Measurements from ENCODE around the gene MARF1. TPM values are rescaled to one million over a fixed set of nuclear protein-coding genes. Genes with fewer than 3 reads are reported as not detected.

Gene MARF1
- total RNA-seq, 1 experiment from 2014 or later, result 51.5 TPM

DNA sequence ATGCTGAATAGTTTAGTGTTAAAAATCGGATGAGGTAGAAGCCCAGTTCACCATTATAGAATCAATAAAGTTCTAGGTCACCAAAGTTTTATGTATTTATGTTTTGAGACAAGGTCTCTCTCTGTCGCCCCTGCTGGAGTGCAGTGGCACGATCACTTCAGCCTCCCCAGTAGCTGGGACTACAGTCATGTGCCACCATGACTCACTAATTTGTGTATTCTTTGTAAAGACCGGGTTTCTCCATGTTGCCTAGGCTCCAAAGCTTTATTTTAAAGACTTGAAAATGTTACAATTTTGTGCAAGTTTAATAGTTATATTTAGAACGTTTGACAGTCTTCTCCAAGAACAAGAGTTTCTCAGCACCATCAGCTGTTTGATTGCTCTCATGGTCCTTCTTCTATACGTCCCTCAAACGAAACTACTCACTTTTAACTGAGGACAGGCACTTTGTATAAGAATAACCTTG lies 39.2 kb upstream of the MARF1 start:
- intact Hi-C loops (cut with micrococcal nuclease; ENCODE audit: unreplicated experiment), result no loop called here
- H3K27ac ChIP-seq (ENCODE audit: low read length), result no peak overlapping the region
- no peak for TF ChIP-seq SIN3A (IDR thresholded peaks at IDR 0.05; ENCODE audit: borderline replicate concordance, insufficient read depth, low read depth, low read length)
- no peak for TF ChIP-seq TCF7L2 (IDR thresholded peaks at IDR 0.05; ENCODE audit: low read depth, low read length)
- TF ChIP-seq, protein P1, sequence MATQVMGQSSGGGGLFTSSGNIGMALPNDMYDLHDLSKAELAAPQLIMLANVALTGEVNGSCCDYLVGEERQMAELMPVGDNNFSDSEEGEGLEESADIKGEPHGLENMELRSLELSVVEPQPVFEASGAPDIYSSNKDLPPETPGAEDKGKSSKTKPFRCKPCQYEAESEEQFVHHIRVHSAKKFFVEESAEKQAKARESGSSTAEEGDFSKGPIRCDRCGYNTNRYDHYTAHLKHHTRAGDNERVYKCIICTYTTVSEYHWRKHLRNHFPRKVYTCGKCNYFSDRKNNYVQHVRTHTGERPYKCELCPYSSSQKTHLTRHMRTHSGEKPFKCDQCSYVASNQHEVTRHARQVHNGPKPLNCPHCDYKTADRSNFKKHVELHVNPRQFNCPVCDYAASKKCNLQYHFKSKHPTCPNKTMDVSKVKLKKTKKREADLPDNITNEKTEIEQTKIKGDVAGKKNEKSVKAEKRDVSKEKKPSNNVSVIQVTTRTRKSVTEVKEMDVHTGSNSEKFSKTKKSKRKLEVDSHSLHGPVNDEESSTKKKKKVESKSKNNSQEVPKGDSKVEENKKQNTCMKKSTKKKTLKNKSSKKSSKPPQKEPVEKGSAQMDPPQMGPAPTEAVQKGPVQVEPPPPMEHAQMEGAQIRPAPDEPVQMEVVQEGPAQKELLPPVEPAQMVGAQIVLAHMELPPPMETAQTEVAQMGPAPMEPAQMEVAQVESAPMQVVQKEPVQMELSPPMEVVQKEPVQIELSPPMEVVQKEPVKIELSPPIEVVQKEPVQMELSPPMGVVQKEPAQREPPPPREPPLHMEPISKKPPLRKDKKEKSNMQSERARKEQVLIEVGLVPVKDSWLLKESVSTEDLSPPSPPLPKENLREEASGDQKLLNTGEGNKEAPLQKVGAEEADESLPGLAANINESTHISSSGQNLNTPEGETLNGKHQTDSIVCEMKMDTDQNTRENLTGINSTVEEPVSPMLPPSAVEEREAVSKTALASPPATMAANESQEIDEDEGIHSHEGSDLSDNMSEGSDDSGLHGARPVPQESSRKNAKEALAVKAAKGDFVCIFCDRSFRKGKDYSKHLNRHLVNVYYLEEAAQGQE (IDR thresholded peaks at IDR 0.05; ENCODE audit: insufficient read depth in 1 of 2, low read depth in 2 of 2, low read length in 1 of 2), result no peak
- no peak for TF ChIP-seq POLR2AphosphoS5 (IDR thresholded peaks at IDR 0.05; ENCODE audit: low read depth, low read length)
- TF ChIP-seq, protein P2, sequence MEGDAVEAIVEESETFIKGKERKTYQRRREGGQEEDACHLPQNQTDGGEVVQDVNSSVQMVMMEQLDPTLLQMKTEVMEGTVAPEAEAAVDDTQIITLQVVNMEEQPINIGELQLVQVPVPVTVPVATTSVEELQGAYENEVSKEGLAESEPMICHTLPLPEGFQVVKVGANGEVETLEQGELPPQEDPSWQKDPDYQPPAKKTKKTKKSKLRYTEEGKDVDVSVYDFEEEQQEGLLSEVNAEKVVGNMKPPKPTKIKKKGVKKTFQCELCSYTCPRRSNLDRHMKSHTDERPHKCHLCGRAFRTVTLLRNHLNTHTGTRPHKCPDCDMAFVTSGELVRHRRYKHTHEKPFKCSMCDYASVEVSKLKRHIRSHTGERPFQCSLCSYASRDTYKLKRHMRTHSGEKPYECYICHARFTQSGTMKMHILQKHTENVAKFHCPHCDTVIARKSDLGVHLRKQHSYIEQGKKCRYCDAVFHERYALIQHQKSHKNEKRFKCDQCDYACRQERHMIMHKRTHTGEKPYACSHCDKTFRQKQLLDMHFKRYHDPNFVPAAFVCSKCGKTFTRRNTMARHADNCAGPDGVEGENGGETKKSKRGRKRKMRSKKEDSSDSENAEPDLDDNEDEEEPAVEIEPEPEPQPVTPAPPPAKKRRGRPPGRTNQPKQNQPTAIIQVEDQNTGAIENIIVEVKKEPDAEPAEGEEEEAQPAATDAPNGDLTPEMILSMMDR (IDR thresholded peaks at IDR 0.05), result no peak
- POLR2A ChIA-PET, result interaction anchor here (0.9 kb wide), 1 partner anchor 21 kb away, joined by 3 read pairs; no protein-coding TSS in a partner anchor
- DNase-seq (ENCODE audit: low read depth, low spot score), result peak; percentile 86
- no peaks in the 10 kb centered on the region for H3K4me1 ChIP-seq (ENCODE audit: control insufficient read depth, insufficient read depth, low read length)
- BruUV-seq (replicated peaks), result no TSS peak
- CTCF ChIA-PET, result interaction anchor here (0.5 to 0.7 kb wide), 3 partner anchors 11 to 39 kb away, joined by 3 to 5 read pairs (median 5); no protein-coding TSS in a partner anchor
- H3K27me3 ChIP-seq (ENCODE audit: control insufficient read depth, insufficient read depth, low read length), result no peaks in the 10 kb centered on the region
- ATAC-seq, result peak; percentile 83
- H3K36me3 ChIP-seq (ENCODE audit: control insufficient read depth, insufficient read depth, low read length), result no peaks in the 10 kb centered on the region; the same call in 1 of the 2 replicates
- in situ Hi-C loops (cut with HindIII; ENCODE audit: low pct_unique_long_range_greater_than_20kb, low sequenced_read_pairs), result no loop called here
- H3K4me3 ChIP-seq (ENCODE audit: low read depth in 2 of 2, low read length in 2 of 2), result no peak overlapping the region
- no peaks in the 10 kb centered on the region for H3K9me3 ChIP-seq (ENCODE audit: control insufficient read depth, insufficient read depth, low read depth, low read length)

DNA sequence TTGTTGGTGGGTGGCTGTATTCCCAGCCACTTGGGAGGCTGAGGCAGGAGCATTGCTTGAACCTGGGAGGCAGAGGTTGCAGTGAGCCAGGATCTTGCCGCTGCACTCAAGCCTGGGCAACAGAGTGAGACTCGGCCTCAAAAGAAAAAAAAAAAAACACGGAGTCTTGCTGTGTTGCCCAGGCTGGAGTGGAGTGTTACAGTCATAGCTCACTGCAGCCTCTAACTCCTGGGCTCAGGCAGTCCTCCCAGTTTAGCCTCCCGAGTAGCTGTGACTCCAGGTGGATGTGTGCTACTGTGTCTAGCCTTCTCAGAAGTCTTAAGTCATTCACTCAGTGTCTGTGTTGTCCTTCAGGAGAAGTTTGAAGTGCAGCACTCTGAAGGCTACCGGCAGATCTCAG lies 34.5 kb upstream of the MARF1 start:
- CTCF ChIA-PET, result no interaction called here
- H3K9me3 ChIP-seq (ENCODE audit: control insufficient read depth, insufficient read depth, low read depth, low read length), result no peaks in the 10 kb centered on the region
- ATAC-seq (no peak), DNase-seq (ENCODE audit: low read depth, low spot score) (no peak)
- no peaks in the 10 kb centered on the region; the same call in 1 of the 2 replicates for H3K36me3 ChIP-seq (ENCODE audit: control insufficient read depth, insufficient read depth, low read length)
- no peaks in the 10 kb centered on the region for H3K27me3 ChIP-seq (ENCODE audit: control insufficient read depth, insufficient read depth, low read length)
- in situ Hi-C loops (cut with HindIII; ENCODE audit: low pct_unique_long_range_greater_than_20kb, low sequenced_read_pairs) (no loop called here), intact Hi-C loops (cut with micrococcal nuclease; ENCODE audit: unreplicated experiment) (no loop called here)
- no peaks in the 10 kb centered on the region for H3K4me1 ChIP-seq (ENCODE audit: control insufficient read depth, insufficient read depth, low read length)
- POLR2A ChIA-PET, result no interaction called here
- TF ChIP-seq SIN3A (IDR thresholded peaks at IDR 0.05; ENCODE audit: borderline replicate concordance, insufficient read depth, low read depth, low read length) (no peak), TCF7L2 (IDR thresholded peaks at IDR 0.05; ENCODE audit: low read depth, low read length) (no peak), POLR2AphosphoS5 (IDR thresholded peaks at IDR 0.05; ENCODE audit: low read depth, low read length) (no peak)
- TF ChIP-seq, protein P2 (IDR thresholded peaks at IDR 0.05), result no peak
- TF ChIP-seq, protein P1 (IDR thresholded peaks at IDR 0.05; ENCODE audit: insufficient read depth in 1 of 2, low read depth in 2 of 2, low read length in 1 of 2), result no peak
- H3K4me3 ChIP-seq (ENCODE audit: low read depth in 2 of 2, low read length in 2 of 2), result no peak overlapping the region
- H3K27ac ChIP-seq (ENCODE audit: low read length), result no peak overlapping the region
- BruUV-seq (replicated peaks), result no TSS peak
